Measurements from ENCODE around the gene TGM3.

- TF ChIP-seq ELF4 (IDR thresholded peaks at IDR 0.05) (no peak), NFRKB (IDR thresholded peaks at IDR 0.05) (no peak), TARDBP (IDR thresholded peaks at IDR 0.05) (no peak), L3MBTL2 (conservative IDR thresholded peaks at IDR 0.05) (no peak), FOXM1 (IDR thresholded peaks at IDR 0.05; ENCODE audit: borderline replicate concordance) (no peak)
These were observed 39.8 kb upstream of the TGM3 start for GRCh38 chr20:2255926-2256531.
